RWPE1 (cell line): Measurements from ENCODE around the gene FILIP1L.

Experiments used
- CTCF ChIA-PET: fragments of 350-600 bp; sonication (Branson Sonifier 250); formaldehyde crosslinking; extraction: SDS; loops from one replicate; lab custom pipeline; 2021; lab: Yijun Ruan, JAX
- POLR2A ChIA-PET: fragments of 400-600 bp; formaldehyde crosslinking; extraction: SDS; loops from one replicate; lab custom pipeline; 2020; ENCODE audit warnings: antibody characterized with exemption; ENCODE audit not compliant: low non-redundant PET; lab: Yijun Ruan, JAX
- DNase-seq: peaks from one replicate; pipeline ENCODE4 v3.0.0; 2012; ENCODE audit warnings: low spot score
- H3K27ac ChIP-seq: fragments of 450-650 bp; 2 replicates; pipeline ENCODE4 v1.5.1; 2017
- TF ChIP-seq, protein P1 (sequence below): fragments of 450-650 bp; conservative IDR thresholded peaks from 2 replicates; pipeline ENCODE4 v1.5.1; 2017; ENCODE audit warnings: low read depth, mild to moderate bottlenecking

FILIP1L gene

DNA sequence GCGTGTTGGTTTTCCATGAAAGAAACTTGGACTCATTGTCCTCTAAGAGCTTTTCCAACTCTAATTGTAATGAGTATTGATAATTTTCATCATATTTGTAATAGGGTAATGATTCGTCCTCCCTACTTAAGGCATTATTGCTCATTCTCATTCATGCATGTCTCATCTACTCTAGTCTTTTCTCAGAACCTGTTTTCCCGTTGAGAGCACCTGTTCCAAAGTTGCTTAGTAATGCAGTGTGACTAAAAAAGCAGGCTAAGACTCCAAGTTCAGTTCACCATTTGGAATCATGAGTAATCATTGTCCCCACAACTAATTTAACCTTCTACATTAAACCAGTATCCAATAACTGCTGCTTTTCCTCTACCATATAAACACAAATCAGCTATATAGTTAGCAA lies 84.0 kb downstream of the FILIP1L start:
- ChIA-PET POLR2A (interaction anchor here (0.6 kb wide), 1 partner anchor 207 kb away, joined by 5 read pairs; no protein-coding TSS in a partner anchor), CTCF (interaction anchor here (0.7 kb wide), 1 partner anchor 11 kb away, joined by 3 read pairs; no protein-coding TSS in a partner anchor)
- TF ChIP-seq, protein P1, sequence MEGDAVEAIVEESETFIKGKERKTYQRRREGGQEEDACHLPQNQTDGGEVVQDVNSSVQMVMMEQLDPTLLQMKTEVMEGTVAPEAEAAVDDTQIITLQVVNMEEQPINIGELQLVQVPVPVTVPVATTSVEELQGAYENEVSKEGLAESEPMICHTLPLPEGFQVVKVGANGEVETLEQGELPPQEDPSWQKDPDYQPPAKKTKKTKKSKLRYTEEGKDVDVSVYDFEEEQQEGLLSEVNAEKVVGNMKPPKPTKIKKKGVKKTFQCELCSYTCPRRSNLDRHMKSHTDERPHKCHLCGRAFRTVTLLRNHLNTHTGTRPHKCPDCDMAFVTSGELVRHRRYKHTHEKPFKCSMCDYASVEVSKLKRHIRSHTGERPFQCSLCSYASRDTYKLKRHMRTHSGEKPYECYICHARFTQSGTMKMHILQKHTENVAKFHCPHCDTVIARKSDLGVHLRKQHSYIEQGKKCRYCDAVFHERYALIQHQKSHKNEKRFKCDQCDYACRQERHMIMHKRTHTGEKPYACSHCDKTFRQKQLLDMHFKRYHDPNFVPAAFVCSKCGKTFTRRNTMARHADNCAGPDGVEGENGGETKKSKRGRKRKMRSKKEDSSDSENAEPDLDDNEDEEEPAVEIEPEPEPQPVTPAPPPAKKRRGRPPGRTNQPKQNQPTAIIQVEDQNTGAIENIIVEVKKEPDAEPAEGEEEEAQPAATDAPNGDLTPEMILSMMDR, result no peak
- no peak overlapping the region for H3K27ac ChIP-seq
- DNase-seq, result no peak

DNA sequence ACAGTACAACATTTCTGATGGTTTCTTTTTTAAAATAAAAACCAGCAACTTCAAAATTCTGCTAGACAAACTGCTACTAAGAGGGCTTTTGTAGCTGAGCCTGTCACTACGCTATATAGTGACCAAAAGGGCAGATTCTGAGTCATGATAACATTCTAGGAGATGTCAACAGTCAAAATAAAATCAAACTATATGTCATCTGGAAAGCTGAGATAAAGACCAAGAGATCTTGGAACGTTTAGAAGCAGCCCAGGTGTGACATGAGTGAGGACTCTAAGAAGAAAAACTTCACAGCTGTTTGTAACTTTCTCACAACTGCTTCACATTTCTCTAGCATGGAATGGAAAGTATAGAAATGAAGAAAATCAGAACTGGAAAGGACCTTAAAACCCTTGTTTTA lies 84.6 kb downstream of the FILIP1L start:
- POLR2A ChIA-PET, result no interaction called here
- DNase-seq, result no peak
- TF ChIP-seq, protein P1, result no peak
- H3K27ac ChIP-seq, result no peak overlapping the region
- CTCF ChIA-PET, result interaction anchor here (1.0 kb wide), 1 partner anchor 12 kb away, joined by 4 read pairs; no protein-coding TSS in a partner anchor

DNA sequence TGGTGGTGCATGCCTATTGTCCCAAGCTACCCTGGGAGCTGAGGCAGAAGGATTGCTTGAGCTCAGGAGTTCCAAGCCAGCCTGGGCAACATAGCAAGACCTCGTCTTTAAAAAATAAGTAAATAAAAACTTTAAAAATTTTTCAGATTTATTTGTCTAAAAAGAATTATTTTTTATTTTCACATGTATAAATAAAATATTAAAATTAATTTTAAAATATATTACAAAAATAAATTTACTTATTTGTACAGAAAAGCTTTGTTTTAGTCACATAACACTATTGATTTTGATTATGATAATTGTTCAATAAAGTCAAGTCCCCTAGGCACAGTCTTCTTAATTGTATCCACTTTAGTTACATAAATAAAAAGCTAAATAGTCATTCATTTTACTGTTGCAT lies 85.2 kb downstream of the FILIP1L start:
- TF ChIP-seq, protein P1, result no peak
- no peak overlapping the region for H3K27ac ChIP-seq
- DNase-seq, result no peak
- ChIA-PET POLR2A (no interaction called here), CTCF (interaction anchor here (1.0 kb wide), 1 partner anchor 12 kb away, joined by 4 read pairs; no protein-coding TSS in a partner anchor)

DNA sequence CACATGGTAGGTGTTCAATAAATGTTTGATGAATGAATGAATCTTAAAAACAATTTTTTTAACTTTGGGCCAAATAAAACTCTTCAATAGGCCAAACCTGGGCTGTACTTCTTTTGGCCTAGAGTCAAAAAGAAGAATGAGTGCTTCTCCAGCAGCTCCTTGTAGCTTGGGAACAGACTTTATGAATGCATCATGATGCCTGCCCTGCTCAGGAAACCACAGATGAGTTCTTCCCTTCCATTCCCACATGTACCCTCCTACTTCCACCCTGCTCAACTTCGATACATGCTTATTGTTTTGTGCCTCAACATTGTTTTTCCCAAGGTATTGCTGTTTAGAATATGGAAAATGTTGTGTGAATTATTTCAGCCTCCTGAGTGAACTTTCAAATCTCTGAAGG lies 87.0 kb downstream of the FILIP1L start:
- ChIA-PET POLR2A (no interaction called here), CTCF (no interaction called here)
- TF ChIP-seq, protein P1, result no peak
- no peak for DNase-seq
- no peak overlapping the region for H3K27ac ChIP-seq

DNA sequence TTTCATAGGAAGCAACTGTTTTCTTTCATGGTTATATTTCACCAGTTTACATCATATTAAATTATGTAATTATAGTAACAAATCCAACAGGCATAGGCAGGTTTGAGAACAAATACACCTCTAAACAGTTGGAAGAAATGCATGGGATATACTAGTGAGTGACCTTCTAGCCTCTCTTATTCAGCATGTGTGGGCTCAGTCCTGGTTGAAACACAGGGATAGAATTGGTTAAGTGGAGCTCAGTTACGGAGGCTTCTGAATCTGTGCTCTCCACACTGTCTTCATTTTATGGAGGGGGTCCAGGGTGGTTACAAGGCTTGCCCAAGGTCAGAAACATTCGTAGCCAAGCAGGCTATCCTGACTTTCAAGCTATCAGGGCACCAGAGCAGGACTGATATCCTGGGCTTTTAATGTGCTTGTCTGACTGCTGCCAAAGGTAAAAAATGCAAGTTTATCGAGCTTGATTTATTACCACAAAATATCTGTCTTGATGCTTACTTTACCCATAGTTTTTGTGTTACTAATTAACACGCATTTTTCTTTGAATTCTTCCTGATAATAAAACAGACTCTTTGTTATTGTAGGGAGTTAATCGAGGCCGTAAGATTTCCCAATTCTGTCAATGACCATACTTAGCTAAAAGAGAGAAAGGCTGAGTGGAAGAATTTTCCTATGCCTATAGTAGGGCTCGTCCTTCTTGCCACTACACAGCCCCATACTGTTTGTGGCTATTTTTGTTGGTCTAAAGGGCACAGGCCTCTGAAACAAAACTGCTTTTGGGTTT lies 89.6 kb downstream of the FILIP1L start:
- TF ChIP-seq, protein P1, result no peak
- ChIA-PET CTCF (interaction anchor here (0.6 to 0.9 kb wide), 2 partner anchors 13 to 253 kb away, joined by 3 to 5 read pairs; no protein-coding TSS in a partner anchor), POLR2A (no interaction called here)
- H3K27ac ChIP-seq, result no peak overlapping the region
- DNase-seq, result no peak

DNA sequence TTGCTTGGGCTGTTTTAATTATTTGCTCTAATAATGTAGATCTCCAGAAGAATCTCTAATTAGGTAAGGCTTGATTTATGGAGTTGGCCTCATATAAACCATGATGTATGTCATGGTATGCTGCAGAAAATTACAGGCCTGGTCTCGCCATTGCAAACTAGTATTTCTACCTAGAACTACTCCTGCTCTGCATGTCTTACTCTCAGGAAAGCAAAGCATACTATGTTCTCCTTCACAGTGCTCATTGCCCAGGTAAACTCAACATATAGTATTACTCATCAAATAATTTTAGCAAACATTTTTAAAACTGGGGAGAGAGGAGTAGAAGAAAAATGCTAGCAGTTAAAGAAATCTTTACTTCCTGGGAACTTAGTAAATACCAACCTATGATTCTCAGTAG lies 90.7 kb downstream of the FILIP1L start:
- CTCF ChIA-PET, result no interaction called here
- POLR2A ChIA-PET, result no interaction called here
- TF ChIP-seq, protein P1, result no peak
- no peak for DNase-seq
- no peak overlapping the region for H3K27ac ChIP-seq
